Measurements from ENCODE around the gene AMTN. TPM values are rescaled to one million over a fixed set of nuclear protein-coding genes. Genes with fewer than 3 reads are reported as not detected.

AMTN gene
- total RNA-seq, 1 experiment from 2014 or later, result not detected

DNA sequence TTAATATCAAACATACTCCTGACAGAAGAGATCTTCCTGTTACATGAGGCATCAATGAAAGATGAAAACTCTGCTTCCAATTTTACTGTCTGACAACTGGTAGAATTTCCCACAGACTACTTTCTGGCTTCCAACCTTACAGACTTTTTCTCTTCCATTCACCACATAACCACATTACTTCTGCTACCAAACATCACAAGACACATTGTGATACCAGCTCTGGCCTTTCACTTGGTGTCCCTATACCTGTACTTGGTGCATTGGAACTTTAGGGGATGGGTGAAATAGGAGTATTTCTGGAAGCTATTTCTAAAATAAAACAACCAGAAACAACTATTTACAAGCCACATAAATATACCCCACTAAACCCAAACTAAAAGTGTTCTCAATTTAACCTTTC lies 20.5 kb downstream of the AMTN start:
- in situ Hi-C loops (cut with HindIII; ENCODE audit: low pct_unique_long_range_greater_than_20kb, low sequenced_read_pairs), result no loop called here
- no peak for DNase-seq (ENCODE audit: low read depth, low spot score)

DNA sequence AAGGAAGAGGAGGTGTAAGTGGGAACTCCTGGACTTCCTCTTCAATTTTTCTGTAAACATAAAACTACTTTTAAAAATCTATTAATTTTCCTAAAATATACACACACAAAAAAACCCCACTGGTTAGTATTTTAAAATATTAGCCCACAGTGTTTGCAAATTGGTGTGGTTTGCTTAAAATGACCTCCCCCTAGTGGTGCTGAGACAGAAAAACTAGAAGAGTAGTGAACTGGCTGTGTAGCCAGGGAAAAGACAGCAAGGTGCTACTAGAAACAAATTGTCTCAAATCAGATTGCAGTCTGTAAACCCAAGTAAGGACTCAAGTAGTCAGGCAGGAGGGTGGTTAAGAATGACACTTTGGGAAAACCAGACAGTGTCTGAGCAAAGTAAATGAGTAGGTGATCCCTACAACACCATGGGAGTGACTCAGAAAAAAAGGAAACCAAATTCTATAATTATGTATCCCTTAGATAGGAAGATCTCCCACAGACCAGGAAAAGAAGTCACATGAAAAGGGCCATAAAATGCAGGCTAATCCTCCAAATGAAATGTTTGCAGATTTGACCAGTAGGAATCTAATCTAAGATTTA lies 26.0 kb downstream of the AMTN start:
- in situ Hi-C loops (cut with HindIII; ENCODE audit: low pct_unique_long_range_greater_than_20kb, low sequenced_read_pairs), result no loop called here
- DNase-seq (ENCODE audit: low read depth, low spot score), result peak; percentile 56

DNA sequence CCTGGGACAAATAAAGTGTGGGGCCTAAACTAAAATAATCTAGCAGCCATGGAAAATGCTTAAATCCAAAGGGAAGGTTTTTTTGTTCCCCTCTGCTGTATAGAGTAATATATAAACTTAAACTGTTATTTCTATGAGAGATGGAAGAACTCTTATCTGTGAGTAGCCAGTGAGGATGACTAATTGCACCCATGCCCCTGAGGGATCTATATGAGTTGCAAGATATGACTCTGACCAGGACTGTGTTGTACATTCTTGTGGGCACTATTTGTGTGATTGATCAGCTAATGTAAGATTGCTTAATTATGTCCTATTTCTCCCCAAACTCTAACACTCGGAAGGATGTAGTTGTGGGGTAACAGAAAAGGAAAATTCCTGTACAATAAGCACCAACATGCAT lies 38.5 kb downstream of the AMTN start:
- in situ Hi-C loops (cut with HindIII; ENCODE audit: low pct_unique_long_range_greater_than_20kb, low sequenced_read_pairs), result no loop called here

DNA sequence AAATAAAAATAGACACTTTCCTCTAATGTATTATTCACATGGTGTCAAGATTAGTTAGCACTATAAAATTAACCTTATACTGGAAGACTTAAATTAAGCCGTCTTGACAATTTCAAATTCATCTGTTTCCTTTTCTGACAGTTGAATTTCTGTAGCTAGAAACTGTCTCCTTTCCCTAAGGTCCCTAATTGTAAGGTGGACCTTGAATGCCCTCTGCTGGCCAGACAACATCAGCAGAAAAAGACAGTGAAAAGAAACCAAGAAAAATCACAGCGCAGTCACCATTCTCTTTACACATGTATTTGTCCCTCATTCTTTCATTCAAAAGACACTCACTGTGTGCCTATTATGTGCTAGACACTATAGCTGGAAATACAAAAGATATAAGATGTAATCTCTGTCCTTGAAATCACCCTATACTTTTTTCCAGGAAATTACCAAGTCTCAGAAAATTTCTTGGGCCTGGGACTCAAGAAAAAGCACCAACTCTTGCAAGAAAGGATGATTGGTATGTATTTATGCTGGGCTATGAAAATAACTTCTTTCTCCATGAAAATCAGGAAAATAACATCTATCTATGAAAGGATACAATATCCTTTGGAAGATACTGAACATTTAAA lies 41.0 kb downstream of the AMTN start:
- DNase-seq (ENCODE audit: low read depth, low spot score), result peak; percentile 73
- in situ Hi-C loops (cut with HindIII; ENCODE audit: low pct_unique_long_range_greater_than_20kb, low sequenced_read_pairs), result no loop called here

More for the DNA sequence above, 38.5 kb downstream of the AMTN start:
- no peak for DNase-seq (ENCODE audit: low read depth, low spot score)

DNA sequence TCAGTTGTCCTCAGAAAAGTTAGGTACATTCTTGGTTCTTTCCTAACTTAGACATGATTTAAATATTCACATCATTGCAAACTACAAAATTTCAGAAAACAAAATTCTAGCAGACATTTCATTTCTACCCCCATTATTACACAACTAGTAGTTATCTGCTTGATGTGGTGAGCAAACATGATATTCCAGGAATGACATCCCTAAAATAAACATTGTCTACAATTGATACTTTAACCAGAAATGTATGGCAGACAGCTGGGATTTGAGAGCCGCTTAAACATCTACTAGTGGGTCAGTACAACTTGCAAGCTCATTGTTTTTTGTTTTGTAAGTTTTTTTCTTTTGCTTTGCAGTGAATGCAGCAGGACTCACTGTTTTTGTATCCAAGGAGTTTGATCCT lies 41.6 kb downstream of the AMTN start:
- in situ Hi-C loops (cut with HindIII; ENCODE audit: low pct_unique_long_range_greater_than_20kb, low sequenced_read_pairs), result no loop called here
- DNase-seq (ENCODE audit: low read depth, low spot score), result no peak

DNA sequence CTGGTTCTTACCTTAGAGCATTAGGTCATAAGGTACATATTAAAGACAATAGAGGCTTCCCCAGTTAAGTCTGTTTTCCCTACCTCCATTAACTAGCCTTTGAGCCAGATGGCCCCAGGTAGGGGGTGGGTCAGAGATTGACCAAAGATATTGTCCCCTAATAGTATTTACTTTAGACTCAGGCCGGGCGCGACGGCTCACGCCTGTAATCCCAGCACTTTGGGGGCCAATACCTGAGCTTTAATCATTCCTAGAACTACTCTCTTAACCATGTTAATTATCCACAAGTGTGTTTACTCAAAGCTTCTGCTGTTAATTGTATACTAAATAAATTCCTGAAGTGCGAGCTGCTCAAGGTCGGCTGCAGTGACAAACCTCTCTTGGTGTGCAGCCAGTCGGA lies 45.7 kb downstream of the AMTN start:
- no peak for DNase-seq (ENCODE audit: low read depth, low spot score)
- in situ Hi-C loops (cut with HindIII; ENCODE audit: low pct_unique_long_range_greater_than_20kb, low sequenced_read_pairs), result no loop called here

DNA sequence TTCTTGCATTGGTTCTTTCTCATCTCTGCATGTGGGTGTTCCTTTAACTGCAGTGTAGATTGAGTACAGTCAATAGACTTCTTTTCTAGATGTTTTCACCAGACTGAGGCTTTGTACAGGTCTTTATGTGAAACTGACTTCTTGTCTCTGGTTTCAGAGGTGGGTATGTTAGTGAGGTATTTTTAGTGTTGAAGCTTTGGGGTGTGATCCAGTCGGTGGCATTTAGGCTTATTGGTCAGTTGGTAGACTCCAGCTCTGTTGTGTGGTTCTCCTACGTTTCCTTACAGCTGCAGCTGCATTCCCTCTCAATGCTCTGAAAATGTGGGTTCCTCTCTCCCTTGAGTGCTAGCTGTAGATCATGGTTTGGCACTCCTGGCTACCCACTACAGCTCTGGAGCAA lies 52.4 kb downstream of the AMTN start:
- no peak for DNase-seq (ENCODE audit: low read depth, low spot score)
- in situ Hi-C loops (cut with HindIII; ENCODE audit: low pct_unique_long_range_greater_than_20kb, low sequenced_read_pairs), result no loop called here

DNA sequence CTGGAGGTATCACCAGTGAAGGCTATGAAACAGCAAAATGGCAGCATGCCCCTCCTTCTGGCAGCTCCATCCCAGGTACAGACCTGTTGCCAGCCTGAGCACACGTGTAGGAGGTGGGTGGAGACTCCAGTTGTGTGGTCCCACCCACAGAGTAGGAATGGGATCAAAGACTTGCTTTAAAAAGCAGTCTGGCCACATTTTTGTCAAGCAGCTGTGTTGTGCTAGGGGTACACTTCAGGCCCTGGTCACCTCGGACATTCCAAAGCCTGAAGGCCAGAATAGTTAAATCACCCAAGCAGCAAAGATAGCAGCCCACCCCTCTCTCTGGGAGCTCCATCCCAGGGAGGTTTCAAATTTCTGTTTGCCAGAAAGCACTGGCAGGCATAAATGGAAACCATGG lies 53.4 kb downstream of the AMTN start:
- in situ Hi-C loops (cut with HindIII; ENCODE audit: low pct_unique_long_range_greater_than_20kb, low sequenced_read_pairs), result no loop called here
- no peak for DNase-seq (ENCODE audit: low read depth, low spot score)

DNA sequence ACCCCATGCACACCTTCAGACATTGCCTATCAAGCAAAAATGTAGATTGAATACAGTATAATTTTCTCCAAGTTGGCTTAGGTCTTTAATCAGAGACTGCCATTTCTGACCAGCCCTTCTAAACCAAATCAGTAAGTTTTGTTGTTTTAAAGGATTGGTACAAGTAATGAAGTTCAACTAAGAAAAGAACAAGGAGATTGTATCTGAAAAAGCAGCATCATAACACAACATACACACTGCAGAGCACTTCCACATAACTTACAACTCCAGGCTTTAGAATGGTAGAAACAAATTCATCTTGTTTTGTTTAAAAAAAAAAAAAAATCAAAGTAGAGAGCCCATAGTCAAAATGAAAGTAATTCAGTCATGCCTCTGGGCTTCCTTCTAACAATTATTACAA lies 57.6 kb downstream of the AMTN start:
- in situ Hi-C loops (cut with HindIII; ENCODE audit: low pct_unique_long_range_greater_than_20kb, low sequenced_read_pairs), result no loop called here
- DNase-seq (ENCODE audit: low read depth, low spot score), result no peak

DNA sequence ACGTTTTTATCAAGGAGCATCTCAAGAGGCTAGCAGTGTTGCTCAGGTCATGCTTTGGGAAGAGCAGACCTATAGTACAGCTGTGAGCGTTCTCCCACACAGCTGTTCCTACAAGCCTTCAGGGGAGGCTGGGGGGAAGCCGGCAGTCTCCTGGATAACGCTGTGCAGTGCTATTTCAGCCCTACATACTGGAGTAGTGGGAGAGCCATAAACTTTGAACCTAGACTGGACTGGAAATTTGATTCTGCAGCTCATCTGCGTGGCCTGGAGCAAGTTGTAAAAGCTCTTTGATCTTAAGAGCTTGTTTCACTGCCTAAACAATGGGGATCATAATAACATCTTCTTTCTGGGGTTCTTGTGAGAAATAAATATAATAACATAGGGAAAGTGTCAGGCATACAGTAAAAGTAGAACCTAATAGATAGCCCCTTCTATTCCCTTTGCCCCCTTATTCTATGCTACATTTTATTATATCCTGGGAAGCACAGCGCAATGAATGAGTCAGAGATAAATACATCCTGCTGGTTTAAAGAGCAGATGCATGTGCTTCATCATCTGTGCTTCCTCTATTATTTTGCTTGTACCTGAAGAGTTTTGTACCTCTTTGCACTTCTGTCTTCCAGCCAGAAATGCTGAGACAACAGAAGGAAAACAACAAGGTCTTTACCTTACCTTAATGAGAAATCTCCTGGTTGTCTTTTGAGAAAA lies 59.0 kb downstream of the AMTN start:
- in situ Hi-C loops (cut with HindIII; ENCODE audit: low pct_unique_long_range_greater_than_20kb, low sequenced_read_pairs), result no loop called here
- DNase-seq (ENCODE audit: low read depth, low spot score), result no peak

DNA sequence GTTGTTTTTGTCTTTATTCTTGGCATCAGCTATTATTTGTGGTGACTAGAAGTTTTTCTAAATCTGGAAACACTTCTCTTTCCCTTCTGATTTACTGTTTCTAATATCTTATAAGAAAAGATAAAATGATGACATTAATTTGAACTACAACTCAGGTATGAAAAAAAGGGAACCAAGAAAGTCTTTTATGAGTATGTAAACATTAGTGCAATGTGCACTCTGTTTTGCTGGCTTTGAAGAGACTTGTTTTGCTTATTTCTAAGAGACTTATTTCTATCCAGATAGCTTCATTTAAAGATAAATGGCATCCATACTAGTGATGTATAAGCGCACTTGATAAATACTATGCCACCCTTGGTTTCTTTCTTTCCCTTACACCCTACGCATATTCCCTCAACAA lies 63.6 kb downstream of the AMTN start:
- in situ Hi-C loops (cut with HindIII; ENCODE audit: low pct_unique_long_range_greater_than_20kb, low sequenced_read_pairs), result no loop called here
- DNase-seq (ENCODE audit: low read depth, low spot score), result no peak

Other genes with a start within 250 kb of the AMTN start
- gene CABS1, start 183.6 kb upstream of the AMTN start, total RNA-seq (2014; rRNA removed; shearing (Covaris generic)), result not detected in 2 replicates
- gene SMR3A, start 157.8 kb upstream of the AMTN start, total RNA-seq (2014; rRNA removed; shearing (Covaris generic)), result not detected in 2 replicates
- not detected in 2 replicates for gene SMR3B, start 135.4 kb upstream of the AMTN start, total RNA-seq (2014; rRNA removed; shearing (Covaris generic))
- gene OPRPN, start 120.6 kb upstream of the AMTN start, total RNA-seq (2014; rRNA removed; shearing (Covaris generic)), result not detected in 2 replicates
- gene MUC7, start 46.4 kb upstream of the AMTN start, total RNA-seq (2014; rRNA removed; shearing (Covaris generic)), result 0.69 TPM in 2 replicates
- 0.13 TPM in 1 of 2 replicates, not detected in the other for gene AMBN, start 73.7 kb downstream of the AMTN start, total RNA-seq (2014; rRNA removed; shearing (Covaris generic))
- 0.08 TPM in 1 of 2 replicates, not detected in the other for gene ENAM, start 110.2 kb downstream of the AMTN start, total RNA-seq (2014; rRNA removed; shearing (Covaris generic))
- not detected in 2 replicates for gene JCHAIN, start 147.9 kb downstream of the AMTN start, total RNA-seq (2014; rRNA removed; shearing (Covaris generic))
- gene UTP3, start 170.0 kb downstream of the AMTN start, total RNA-seq (2014; rRNA removed; shearing (Covaris generic)), result 20.8 and 22.7 TPM in 2 replicates
- gene RUFY3, start 203.4 kb downstream of the AMTN start, total RNA-seq (2014; rRNA removed; shearing (Covaris generic)), result 25.7 and 28.3 TPM in 2 replicates

Data from SK-MEL-5 (cell line).